HEK293T (cell line): Measurements from ENCODE around the gene PIANP.

ENCODE experiments used
- BHLHE40 ChIP-seq: fragments of 450-650 bp; IDR thresholded peaks from 2 replicates; pipeline ENCODE4 v1.6.1; 2016; ENCODE audit warnings: mild to moderate bottlenecking, moderate library complexity, borderline replicate concordance
- CTBP1 ChIP-seq: fragments of 450-650 bp; IDR thresholded peaks from 2 replicates; pipeline ENCODE4 v1.6.1; 2016; ENCODE audit warnings: borderline replicate concordance
- ELF4 ChIP-seq: fragments of 450-650 bp; IDR thresholded peaks from 2 replicates; pipeline ENCODE4 v1.6.1; 2017; ENCODE audit warnings: antibody characterized with exemption
- FOXA1 ChIP-seq: fragments of 450-650 bp; IDR thresholded peaks from 2 replicates; pipeline ENCODE4 v1.6.1; 2016; ENCODE audit warnings: mild to moderate bottlenecking
- FOXK2 ChIP-seq: fragments of 450-650 bp; IDR thresholded peaks from 2 replicates; pipeline ENCODE4 v1.6.1; 2016; ENCODE audit warnings: mild to moderate bottlenecking
- FOXM1 ChIP-seq: fragments of 450-650 bp; IDR thresholded peaks from 2 replicates; pipeline ENCODE4 v1.6.1; 2017; ENCODE audit warnings: mild to moderate bottlenecking, borderline replicate concordance
- HDGF ChIP-seq: fragments of 450-650 bp; IDR thresholded peaks from 2 replicates; pipeline ENCODE4 v1.6.1; 2017; ENCODE audit warnings: antibody characterized with exemption, borderline replicate concordance
- L3MBTL2 ChIP-seq: fragments of 450-650 bp; conservative IDR thresholded peaks from 2 replicates; pipeline ENCODE4 v1.6.1; 2016; ENCODE audit warnings: mild to moderate bottlenecking
- LEF1 ChIP-seq: fragments of 450-650 bp; IDR thresholded peaks from 2 replicates; pipeline ENCODE4 v1.6.1; 2017; ENCODE audit warnings: mild to moderate bottlenecking, borderline replicate concordance
- NFRKB ChIP-seq: fragments of 450-650 bp; IDR thresholded peaks from 2 replicates; pipeline ENCODE4 v1.6.1; 2016; ENCODE audit warnings: mild to moderate bottlenecking, moderate library complexity
- SP1 ChIP-seq: fragments of 450-650 bp; IDR thresholded peaks from 2 replicates; pipeline ENCODE4 v1.6.1; 2017
- SUZ12 ChIP-seq: fragments of 450-650 bp; IDR thresholded peaks from 2 replicates; pipeline ENCODE4 v1.6.1; 2016; ENCODE audit warnings: mild to moderate bottlenecking
- TARDBP ChIP-seq: fragments of 450-650 bp; IDR thresholded peaks from 2 replicates; pipeline ENCODE4 v1.6.1; 2016
- TF ChIP-seq, protein P1 (sequence below): fragments of 450-650 bp; IDR thresholded peaks from 2 replicates; pipeline ENCODE4 v1.6.1; 2016

- no peak for TF ChIP-seq SP1
- no peak for TF ChIP-seq L3MBTL2
- TF ChIP-seq FOXA1 = no peak
- no peak for TF ChIP-seq SUZ12
- no peak for TF ChIP-seq TARDBP
- TF ChIP-seq CTBP1 = no peak
- no peak for TF ChIP-seq NFRKB
- TF ChIP-seq FOXM1 = no peak
- no peak for TF ChIP-seq BHLHE40
- no peak for TF ChIP-seq HDGF
- TF ChIP-seq, protein P1, sequence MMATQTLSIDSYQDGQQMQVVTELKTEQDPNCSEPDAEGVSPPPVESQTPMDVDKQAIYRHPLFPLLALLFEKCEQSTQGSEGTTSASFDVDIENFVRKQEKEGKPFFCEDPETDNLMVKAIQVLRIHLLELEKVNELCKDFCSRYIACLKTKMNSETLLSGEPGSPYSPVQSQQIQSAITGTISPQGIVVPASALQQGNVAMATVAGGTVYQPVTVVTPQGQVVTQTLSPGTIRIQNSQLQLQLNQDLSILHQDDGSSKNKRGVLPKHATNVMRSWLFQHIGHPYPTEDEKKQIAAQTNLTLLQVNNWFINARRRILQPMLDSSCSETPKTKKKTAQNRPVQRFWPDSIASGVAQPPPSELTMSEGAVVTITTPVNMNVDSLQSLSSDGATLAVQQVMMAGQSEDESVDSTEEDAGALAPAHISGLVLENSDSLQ = no peak
- no peak for TF ChIP-seq ELF4
- TF ChIP-seq FOXK2 = no peak
- no peak for TF ChIP-seq LEF1
These were observed 16.0 kb downstream of the PIANP start for GRCh38 chr12:6684609-6685008.
